HG02981 (cell line): ENCODE data around the gene KCNMB1.
A peak's percentile ranks its signal among the peaks of the same experiment; 100 is the strongest.

Experiments used
- ATAC-seq: cut with Tn5 transposase; IDR thresholded peaks from one replicate; pipeline ENCODE4 v1.9.1; 2021; ENCODE audit warnings: mild to moderate bottlenecking, moderate library complexity; ENCODE audit not compliant: unreplicated experiment

Gene KCNMB1

GRCh38 chr5:170345971-170346370, 43.2 kb downstream of the KCNMB1 start:
- no peak for ATAC-seq

- no peak for ATAC-seq
Measured at GRCh38 chr5:170343177-170343576, 46.0 kb downstream of the KCNMB1 start.

DNA sequence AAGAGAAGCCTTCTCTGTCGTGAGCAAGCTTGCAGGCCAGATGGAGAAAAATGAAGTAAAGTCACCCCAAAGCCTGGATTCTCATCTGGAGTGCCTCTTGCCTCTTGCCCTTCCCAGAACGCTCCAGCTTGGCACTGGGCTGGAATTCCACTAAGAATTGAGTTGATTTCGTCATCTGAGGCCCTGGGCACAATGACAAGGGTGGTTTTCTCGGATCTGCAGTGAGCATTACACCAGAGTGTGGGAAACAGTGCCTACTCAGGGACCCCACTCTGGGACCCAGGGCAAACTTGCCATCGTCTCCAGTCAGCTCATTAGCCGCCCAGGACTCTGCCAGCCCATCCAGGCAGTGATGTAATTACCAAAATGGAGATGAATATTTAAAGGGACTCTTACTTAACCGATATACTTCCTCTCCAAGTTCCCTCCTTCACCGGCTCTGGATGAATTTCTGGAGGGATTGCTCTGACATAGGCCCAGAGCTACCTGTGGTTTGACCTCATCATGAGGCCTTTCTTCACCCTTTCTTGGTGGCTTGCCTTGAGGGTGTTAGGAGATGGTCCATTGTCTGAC, 46.9 kb downstream of the KCNMB1 start:
- ATAC-seq, result no peak

DNA sequence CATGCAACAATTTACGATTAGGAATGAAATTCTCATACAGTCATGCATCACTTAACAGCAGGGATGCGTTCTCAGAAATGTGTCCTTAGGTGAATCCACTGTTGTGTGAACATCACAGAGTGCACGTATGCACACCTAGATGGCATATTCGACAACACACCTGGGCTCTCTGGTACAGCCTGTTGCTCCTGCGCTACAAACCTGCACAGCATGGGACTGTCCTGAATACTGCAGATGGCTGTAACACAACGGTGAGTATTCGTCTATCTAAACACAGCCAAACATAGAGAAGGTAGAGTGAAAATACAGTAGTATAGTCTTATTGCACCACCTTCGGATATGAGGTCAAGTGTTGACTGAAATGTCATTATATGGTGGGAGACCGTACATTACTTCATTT, 47.6 kb downstream of the KCNMB1 start:
- ATAC-seq, result no peak

GRCh38 chr5:170339780-170340167, 49.4 kb downstream of the KCNMB1 start:
- no peak for ATAC-seq

GRCh38 chr5:170338933-170339779, 50.0 kb downstream of the KCNMB1 start:
- peak; percentile 64 for ATAC-seq

DNA sequence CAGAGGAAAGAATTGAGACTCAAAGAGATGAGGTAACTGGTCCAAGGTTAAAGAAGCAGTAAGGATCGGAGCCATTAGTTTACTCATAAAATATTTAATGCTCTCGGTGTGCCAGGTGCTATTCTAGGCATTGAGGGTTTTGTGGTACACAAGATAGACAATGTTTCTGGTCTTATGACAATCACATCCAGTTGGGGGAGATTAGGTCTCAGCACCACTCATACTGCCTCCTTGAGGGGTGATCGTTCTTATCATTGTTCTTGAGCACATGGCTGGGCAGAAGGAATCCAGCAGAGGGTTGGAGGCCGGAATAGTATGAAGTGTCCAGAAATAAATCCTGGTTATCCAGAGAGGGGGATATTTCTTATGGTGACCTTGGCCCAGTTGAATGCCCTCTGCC, 50.9 kb downstream of the KCNMB1 start:
- ATAC-seq, result no peak

- ATAC-seq, result no peak
Measured at GRCh38 chr5:170337045-170337733, 52.0 kb downstream of the KCNMB1 start.

GRCh38 chr5:170336065-170336464, 53.1 kb downstream of the KCNMB1 start:
- no peak for ATAC-seq

- ATAC-seq, result no peak
Measured at GRCh38 chr5:170334626-170335025, 54.5 kb downstream of the KCNMB1 start.

- no peak for ATAC-seq
Measured at GRCh38 chr5:170333161-170333910, 55.8 kb downstream of the KCNMB1 start.

DNA sequence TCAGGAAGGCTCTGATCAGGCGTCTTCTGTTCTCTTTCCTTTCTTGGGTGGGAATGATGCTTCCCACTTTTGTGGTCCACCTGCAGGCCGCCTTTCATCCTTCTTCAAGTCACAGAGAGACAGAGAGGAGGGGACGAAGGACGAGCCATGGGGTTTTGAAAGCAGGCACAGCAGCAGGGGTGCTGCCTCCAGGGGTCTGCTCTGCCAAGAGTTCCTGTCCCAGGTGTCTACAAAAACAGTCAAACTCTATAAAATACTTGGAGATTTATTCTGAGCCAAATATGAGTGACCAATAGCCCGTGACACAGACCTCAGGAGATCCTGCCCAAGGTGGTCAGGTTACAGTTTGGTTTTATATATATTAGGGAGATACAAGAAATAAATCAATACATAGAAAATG, 57.1 kb downstream of the KCNMB1 start:
- no peak for ATAC-seq

- no peak for ATAC-seq
Measured at GRCh38 chr5:170330568-170331054, 58.6 kb downstream of the KCNMB1 start.

- no peak for ATAC-seq
Measured at GRCh38 chr5:170329524-170329923, 59.6 kb downstream of the KCNMB1 start.

GRCh38 chr5:170327829-170328228, 61.3 kb downstream of the KCNMB1 start:
- no peak for ATAC-seq

GRCh38 chr5:170327168-170327567, 62.0 kb downstream of the KCNMB1 start:
- ATAC-seq, result no peak
